ENCODE results near the gene SUPT3H.
"Not testable (repeated sequence)": the region's sequence is repeated elsewhere in the genome, so short reads cannot be mapped to it uniquely, and the experiment has no call there.

Gene SUPT3H

DNA sequence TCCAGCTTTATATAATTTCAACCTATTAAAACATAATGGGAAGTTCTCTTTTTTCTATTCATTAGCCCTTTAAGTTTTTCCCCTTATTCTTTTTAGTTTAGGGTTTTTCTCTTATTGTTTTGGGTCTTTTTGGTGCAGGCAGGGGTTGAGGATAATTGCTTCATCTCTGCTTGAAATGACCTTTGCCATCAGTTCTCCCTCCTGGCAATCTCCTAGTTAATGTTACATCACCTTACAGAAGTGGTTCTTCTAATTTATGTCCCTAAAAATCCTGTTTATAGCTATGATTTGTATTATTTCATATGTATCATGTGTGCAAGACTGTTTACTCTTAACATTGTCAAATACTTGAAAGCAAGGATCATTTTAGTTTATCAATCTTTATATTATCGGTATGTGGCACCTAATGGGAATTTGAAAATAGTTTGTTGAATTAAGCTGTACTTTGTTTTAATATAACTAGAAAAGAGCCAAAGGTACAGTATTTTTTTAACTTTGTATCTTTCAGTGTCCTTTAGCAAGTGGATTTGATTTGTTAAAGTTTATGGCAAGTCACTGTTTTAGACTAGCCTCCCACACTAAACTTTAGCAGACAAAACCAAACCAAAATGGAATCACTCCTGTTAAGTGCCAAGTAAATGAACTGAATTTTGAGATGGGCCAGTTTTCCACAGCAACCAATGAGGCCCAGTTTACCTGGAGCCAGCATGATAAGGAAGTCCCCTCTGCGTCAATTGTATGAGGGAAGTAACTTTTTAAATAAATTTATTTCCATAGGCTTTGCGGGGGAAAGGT lies 76.2 kb downstream of the SUPT3H start:
- FAIRE-seq (no peak), DNase-seq (ENCODE audit: insufficient read length, low spot score) (no peak)
- TF ChIP-seq, protein P1, sequence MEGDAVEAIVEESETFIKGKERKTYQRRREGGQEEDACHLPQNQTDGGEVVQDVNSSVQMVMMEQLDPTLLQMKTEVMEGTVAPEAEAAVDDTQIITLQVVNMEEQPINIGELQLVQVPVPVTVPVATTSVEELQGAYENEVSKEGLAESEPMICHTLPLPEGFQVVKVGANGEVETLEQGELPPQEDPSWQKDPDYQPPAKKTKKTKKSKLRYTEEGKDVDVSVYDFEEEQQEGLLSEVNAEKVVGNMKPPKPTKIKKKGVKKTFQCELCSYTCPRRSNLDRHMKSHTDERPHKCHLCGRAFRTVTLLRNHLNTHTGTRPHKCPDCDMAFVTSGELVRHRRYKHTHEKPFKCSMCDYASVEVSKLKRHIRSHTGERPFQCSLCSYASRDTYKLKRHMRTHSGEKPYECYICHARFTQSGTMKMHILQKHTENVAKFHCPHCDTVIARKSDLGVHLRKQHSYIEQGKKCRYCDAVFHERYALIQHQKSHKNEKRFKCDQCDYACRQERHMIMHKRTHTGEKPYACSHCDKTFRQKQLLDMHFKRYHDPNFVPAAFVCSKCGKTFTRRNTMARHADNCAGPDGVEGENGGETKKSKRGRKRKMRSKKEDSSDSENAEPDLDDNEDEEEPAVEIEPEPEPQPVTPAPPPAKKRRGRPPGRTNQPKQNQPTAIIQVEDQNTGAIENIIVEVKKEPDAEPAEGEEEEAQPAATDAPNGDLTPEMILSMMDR (IDR thresholded peaks at IDR 0.05; ENCODE audit: insufficient read depth, missing control alignments) = no peak

DNA sequence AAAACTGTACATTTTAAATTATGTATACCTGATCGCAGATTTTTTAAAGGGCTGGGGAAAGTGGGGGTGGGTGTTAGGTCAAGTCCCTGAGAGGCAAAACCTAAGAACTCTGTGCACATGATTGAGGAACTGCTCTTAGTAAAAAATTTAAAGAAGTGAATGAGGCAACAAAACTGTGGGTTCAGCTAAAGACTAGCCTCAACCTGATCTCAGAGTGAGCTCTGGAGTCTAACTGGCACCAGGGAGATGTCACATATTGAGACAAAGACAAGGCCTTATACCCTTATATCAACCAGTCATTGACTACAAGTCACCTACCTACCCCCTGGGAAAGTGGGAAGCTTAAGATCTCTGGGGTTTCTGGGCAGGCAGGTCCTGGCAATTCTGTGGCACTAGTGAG lies 77.0 kb downstream of the SUPT3H start:
- no peak for FAIRE-seq
- no peak for DNase-seq (ENCODE audit: insufficient read length, low spot score)
- TF ChIP-seq, protein P1 (IDR thresholded peaks at IDR 0.05; ENCODE audit: insufficient read depth, missing control alignments) = no peak

DNA sequence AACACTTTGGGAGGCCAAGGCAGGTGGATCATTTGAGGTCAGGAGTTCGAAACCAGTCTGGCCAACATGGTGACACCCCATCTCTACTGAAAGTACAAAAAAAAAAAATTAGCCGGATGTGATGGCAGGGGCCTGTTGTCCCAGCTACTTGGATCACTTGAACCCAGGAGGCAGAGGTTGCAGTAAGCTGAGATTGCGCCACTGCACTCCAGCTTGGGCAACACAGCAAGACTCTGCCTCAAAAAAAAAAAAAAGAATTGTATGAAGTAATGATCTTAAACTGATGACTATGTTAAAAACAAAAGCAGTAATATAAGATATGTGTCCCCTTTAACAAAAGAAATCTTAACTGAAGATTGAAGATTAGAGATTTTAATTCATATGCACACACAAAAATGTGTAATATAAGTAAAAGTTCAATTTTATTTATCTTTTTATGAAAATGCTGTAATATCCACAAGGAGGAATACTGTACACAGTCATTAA lies 78.6 kb downstream of the SUPT3H start:
- FAIRE-seq (no peak), DNase-seq (ENCODE audit: insufficient read length, low spot score) (no peak)
- TF ChIP-seq, protein P1 (IDR thresholded peaks at IDR 0.05; ENCODE audit: insufficient read depth, missing control alignments) = no peak

DNA sequence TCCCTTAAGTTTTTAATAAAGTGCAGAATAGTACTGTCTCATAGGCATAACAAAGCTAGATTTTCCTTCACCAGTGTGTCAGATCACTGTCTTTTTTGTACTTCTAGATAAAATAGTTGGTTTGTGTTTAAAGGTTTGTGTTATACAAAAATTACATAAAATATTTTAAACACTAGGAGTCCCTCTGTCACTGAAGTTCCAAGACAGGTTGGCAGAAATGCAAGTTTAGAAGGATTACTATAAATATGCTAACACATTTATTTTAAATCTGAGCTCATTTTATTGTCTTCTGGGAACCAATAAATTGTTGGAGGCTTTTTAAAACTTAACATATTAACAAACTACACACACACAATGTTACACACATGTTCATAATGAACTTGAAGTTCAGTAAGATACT lies 80.4 kb downstream of the SUPT3H start:
- DNase-seq (ENCODE audit: insufficient read length, low spot score) (no peak), FAIRE-seq (no peak)
- TF ChIP-seq, protein P1 (IDR thresholded peaks at IDR 0.05; ENCODE audit: insufficient read depth, missing control alignments) = no peak

DNA sequence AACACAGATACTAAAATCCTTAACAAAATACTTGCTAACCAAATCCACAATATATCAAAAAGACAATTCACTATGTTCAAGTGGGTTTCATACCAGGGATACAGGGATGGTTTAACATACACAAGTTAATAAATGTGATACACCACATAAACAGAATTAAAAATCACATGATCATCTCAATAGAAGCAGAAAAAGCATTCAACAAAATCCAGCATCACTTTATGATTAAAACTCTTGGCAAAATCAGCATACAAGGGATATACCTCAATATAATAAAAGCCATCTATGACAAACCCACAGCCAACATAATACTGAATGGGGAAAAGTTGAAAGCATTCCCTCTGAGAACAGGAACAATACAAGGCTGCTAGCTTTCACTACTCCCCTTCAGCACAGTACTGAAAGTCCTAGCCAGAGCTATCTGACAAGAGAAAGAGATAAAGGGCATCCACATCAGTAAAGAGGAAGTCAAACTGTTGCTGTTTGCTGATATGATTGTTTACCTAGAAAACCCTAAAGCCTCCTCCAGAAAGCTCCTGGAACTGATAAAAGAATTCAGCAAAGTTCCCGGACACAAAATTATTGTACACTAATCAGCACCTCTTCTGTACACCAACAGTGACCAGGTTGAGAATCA lies 83.6 kb downstream of the SUPT3H start:
- not testable (repeated sequence) for FAIRE-seq; DNase-seq (ENCODE audit: insufficient read length, low spot score)

- DNase-seq (ENCODE audit: insufficient read length, low spot score) (no peak), FAIRE-seq (no peak)
- TF ChIP-seq, protein P1 (IDR thresholded peaks at IDR 0.05; ENCODE audit: insufficient read depth, missing control alignments) = no peak
Measured at GRCh38 chr6:45293306-45293705, 84.4 kb downstream of the SUPT3H start.

- TF ChIP-seq, protein P1 (IDR thresholded peaks at IDR 0.05; ENCODE audit: insufficient read depth, missing control alignments) = no peak
- DNase-seq (ENCODE audit: insufficient read length, low spot score) (no peak), FAIRE-seq (no peak)
Measured at GRCh38 chr6:45289751-45290514, 87.8 kb downstream of the SUPT3H start.

DNA sequence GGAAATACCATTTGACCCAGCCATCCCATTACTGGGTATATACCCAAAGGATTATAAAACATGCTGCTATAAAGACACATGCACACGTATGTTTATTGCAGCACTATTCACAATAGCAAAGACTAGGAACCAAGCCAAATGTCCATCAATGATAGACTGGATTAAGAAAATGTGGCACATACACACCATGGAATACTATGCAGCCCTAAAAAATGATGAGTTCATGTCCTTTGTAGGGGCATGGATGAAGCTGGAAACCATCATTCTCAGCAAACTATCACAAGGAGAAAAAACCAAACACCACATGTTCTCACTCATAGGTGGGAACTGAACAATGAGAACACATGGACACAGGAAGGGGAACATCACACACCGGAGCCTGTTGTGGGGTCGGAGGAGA lies 91.0 kb downstream of the SUPT3H start:
- FAIRE-seq; DNase-seq (ENCODE audit: insufficient read length, low spot score): not testable (repeated sequence)
